Endothelial cell (in vitro differentiated cells): ENCODE measurements around the gene NEURL1. TPM values are rescaled to one million over a fixed set of nuclear protein-coding genes. Genes with fewer than 3 reads are reported as not detected.

Source experiments
- DNase-seq: peaks from one replicate; pipeline ENCODE4 v3.0.0; 2021; ENCODE audit warnings: low spot score
- H3K27ac Mint-ChIP-seq: one replicate; pipeline ENCODE4 v1.8.0; 2021; ENCODE audit warnings: mixed read lengths, inconsistent platforms; ENCODE audit not compliant: unreplicated experiment
- H3K27me3 Mint-ChIP-seq: one replicate; pipeline ENCODE4 v1.8.0; 2021; ENCODE audit warnings: mild to moderate bottlenecking, moderate library complexity, mixed read lengths, inconsistent platforms; ENCODE audit not compliant: unreplicated experiment
- H3K36me3 Mint-ChIP-seq: one replicate; pipeline ENCODE4 v1.8.0; 2021; ENCODE audit warnings: mild to moderate bottlenecking, low read depth, mixed read lengths, inconsistent platforms; ENCODE audit not compliant: unreplicated experiment
- H3K4me1 Mint-ChIP-seq: one replicate; pipeline ENCODE4 v1.8.0; 2021; ENCODE audit warnings: mild to moderate bottlenecking, mixed read lengths, inconsistent platforms; ENCODE audit not compliant: unreplicated experiment
- H3K4me3 Mint-ChIP-seq: one replicate; pipeline ENCODE4 v1.8.0; 2021; ENCODE audit warnings: mild to moderate bottlenecking, mixed read lengths, inconsistent platforms; ENCODE audit not compliant: unreplicated experiment
- H3K9me3 Mint-ChIP-seq: one replicate; pipeline ENCODE4 v1.8.0; 2021; ENCODE audit warnings: mixed read lengths, inconsistent platforms; ENCODE audit not compliant: unreplicated experiment
- total RNA-seq: library from RNA; stranded (reverse); fragmentation: NEBNext Ultra II Directional; extraction: Animal tissue kit (Norgen Biotek cat#: 25700); gene quantifications from one replicate; pipeline ENCODE4 v1.2.1, GENCODE V29; 2021; ENCODE audit not compliant: unreplicated experiment
- TF ChIP-seq, protein P1 (sequence below): fragments of 200-600 bp; sonication (generic); IDR thresholded peaks from one replicate; pipeline ENCODE4 v1.5.0; 2021; ENCODE audit warnings: antibody characterized with exemption; ENCODE audit not compliant: unreplicated experiment

NEURL1 gene
- total RNA-seq, 1 donor from 2014 or later = 0.69 TPM

DNA sequence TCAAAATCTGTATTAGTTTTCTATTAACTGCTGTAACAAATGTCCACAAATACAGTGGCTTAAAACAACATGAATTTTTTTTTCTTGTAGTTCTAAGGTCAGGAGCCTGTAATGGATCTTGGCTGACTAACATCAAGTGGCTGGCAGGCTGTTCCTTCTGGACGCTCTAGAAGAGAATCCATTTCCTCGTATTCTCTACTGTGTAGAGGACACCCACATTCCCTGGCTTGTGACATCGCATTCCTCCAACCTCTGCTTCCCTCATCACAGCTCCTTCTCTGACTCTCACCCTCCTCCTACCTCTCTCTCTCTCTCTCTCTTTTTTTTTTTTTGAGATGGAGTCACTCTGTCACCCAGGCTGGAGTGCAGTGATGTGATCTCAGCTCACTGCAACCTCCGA, 30.0 kb upstream of the NEURL1 start:
- H3K36me3 Mint-ChIP-seq = no peaks in the 10 kb centered on the region

DNA sequence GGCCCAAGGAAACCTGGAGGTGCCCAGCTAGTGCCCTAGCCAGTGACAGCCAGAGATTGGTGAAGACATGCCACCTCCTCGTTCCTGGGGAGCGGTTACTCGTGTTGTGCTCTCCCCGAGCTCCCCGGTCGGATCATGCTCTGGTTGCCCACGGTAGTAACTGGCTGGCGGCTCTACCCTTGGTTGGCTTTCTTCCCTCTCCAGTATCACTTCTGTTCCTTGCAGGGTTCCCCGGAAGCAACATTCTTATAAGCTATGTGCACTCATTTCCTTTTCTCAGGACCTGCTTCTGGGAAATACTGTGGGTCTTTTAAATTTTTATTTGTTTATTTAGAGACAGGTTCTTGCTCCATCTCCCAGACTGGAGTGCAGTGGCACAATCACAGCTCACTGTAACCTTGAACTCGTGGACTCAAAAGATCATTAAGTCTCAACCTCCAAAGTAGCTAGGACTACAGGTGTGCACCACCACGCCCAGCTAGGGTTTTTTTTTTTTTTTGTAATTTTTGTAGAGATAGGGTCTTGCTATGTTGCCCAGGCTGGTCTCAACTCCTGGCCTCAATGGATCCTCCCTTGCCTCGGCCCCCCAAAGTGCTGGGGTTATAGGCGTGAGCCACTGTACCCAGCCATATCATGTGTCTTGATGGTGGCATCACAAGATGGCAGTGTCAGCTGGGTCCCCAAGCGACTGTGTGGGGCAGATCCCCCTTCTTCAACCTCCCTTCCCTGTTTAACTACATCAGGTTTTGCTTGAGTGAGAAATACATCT, 27.9 kb upstream of the NEURL1 start:
- no peak for DNase-seq
- H3K27me3 Mint-ChIP-seq = peaks cover 4% of the 10 kb centered on the region
- H3K4me3 Mint-ChIP-seq = no peak overlapping the region
- H3K4me1 Mint-ChIP-seq = peaks cover 6% of the 10 kb centered on the region
- TF ChIP-seq, protein P1, sequence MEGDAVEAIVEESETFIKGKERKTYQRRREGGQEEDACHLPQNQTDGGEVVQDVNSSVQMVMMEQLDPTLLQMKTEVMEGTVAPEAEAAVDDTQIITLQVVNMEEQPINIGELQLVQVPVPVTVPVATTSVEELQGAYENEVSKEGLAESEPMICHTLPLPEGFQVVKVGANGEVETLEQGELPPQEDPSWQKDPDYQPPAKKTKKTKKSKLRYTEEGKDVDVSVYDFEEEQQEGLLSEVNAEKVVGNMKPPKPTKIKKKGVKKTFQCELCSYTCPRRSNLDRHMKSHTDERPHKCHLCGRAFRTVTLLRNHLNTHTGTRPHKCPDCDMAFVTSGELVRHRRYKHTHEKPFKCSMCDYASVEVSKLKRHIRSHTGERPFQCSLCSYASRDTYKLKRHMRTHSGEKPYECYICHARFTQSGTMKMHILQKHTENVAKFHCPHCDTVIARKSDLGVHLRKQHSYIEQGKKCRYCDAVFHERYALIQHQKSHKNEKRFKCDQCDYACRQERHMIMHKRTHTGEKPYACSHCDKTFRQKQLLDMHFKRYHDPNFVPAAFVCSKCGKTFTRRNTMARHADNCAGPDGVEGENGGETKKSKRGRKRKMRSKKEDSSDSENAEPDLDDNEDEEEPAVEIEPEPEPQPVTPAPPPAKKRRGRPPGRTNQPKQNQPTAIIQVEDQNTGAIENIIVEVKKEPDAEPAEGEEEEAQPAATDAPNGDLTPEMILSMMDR = no peak
- H3K36me3 Mint-ChIP-seq = no peaks in the 10 kb centered on the region
- H3K9me3 Mint-ChIP-seq = no peaks in the 10 kb centered on the region
- no peak overlapping the region for H3K27ac Mint-ChIP-seq

More for the DNA sequence above, 30.0 kb upstream of the NEURL1 start:
- Mint-ChIP-seq H3K27ac (no peak overlapping the region), H3K9me3 (no peaks in the 10 kb centered on the region), H3K27me3 (peaks cover 7% of the 10 kb centered on the region), H3K4me1 (peaks cover 6% of the 10 kb centered on the region), H3K4me3 (no peak overlapping the region)
- DNase-seq = no peak
- TF ChIP-seq, protein P1 = no peak

- no peak overlapping the region for H3K27ac Mint-ChIP-seq
- H3K36me3 Mint-ChIP-seq = no peaks in the 10 kb centered on the region
- DNase-seq = no peak
- H3K27me3 Mint-ChIP-seq = peaks cover 4% of the 10 kb centered on the region
- peaks cover 6% of the 10 kb centered on the region for H3K4me1 Mint-ChIP-seq
- TF ChIP-seq, protein P1 = no peak
- no peak overlapping the region for H3K4me3 Mint-ChIP-seq
- H3K9me3 Mint-ChIP-seq = no peaks in the 10 kb centered on the region
Observed at GRCh38 chr10:103466734-103467133, 26.8 kb upstream of the NEURL1 start.

GRCh38 chr10:103467406-103467805, 26.1 kb upstream of the NEURL1 start:
- no peak overlapping the region for H3K27ac Mint-ChIP-seq

GRCh38 chr10:103469201-103469600, 24.3 kb upstream of the NEURL1 start:
- TF ChIP-seq, protein P1 = no peak
- no peak for DNase-seq

More at GRCh38 chr10:103467406-103467805, 26.1 kb upstream of the NEURL1 start:
- Mint-ChIP-seq H3K9me3 (no peaks in the 10 kb centered on the region), H3K36me3 (no peaks in the 10 kb centered on the region), H3K27me3 (peaks cover 4% of the 10 kb centered on the region), H3K4me1 (peaks cover 6% of the 10 kb centered on the region), H3K4me3 (no peak overlapping the region)
- TF ChIP-seq, protein P1 = no peak
- no peak for DNase-seq

More at GRCh38 chr10:103469201-103469600, 24.3 kb upstream of the NEURL1 start:
- no peaks in the 10 kb centered on the region for H3K9me3 Mint-ChIP-seq
- no peaks in the 10 kb centered on the region for H3K36me3 Mint-ChIP-seq
- peaks cover 6% of the 10 kb centered on the region for H3K4me1 Mint-ChIP-seq
- H3K4me3 Mint-ChIP-seq = no peak overlapping the region
- H3K27ac Mint-ChIP-seq = no peak overlapping the region
- peaks cover 4% of the 10 kb centered on the region for H3K27me3 Mint-ChIP-seq
